ENCODE measurements around the gene NTN3.

DNA sequence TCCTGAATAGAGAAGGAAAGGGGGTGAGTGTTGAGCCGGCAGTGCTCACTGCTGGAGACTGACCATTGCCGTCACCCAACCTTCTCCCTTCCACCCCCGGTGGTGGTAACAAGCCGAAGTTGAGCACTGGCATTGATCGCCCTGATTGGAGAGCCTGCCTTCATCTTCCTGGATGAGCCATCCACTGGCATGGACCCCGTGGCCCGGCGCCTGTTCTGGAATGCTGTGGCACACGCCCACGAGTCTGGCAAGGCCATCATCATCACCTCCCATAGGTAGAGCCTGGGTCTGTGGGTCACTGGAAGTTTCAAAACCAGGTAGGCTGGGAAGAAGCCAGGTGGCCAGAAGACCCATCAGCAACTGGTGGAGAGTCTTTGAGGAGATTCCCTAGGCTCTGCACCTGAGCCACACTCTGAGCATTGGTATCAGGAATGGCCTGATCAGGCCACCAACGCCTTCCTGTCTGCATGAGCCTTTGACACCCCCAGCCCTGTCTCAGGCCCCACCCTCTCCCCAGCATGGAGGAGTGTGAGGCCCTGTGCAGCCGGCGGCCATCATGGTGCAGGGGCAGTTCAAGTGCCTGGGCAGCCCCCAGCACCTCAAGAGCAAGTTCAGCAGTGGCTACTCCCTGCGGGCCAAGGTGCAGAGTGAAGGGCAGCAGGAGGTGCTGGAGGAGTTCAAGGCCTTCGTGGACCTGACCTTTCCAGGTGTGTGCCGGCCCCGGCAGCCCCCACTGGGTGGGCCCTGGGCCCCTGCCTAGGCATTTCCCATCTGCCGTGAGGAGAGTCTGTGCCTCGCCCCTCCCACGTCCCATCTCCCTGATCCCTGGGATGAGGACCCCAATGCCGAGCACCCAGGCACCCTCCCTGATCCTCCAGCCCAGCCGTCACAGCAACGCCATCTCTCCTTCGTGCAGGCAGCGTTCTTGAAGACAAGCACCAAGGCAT lies 46.8 kb upstream of the NTN3 start:
- TF ChIP-seq, protein P1, sequence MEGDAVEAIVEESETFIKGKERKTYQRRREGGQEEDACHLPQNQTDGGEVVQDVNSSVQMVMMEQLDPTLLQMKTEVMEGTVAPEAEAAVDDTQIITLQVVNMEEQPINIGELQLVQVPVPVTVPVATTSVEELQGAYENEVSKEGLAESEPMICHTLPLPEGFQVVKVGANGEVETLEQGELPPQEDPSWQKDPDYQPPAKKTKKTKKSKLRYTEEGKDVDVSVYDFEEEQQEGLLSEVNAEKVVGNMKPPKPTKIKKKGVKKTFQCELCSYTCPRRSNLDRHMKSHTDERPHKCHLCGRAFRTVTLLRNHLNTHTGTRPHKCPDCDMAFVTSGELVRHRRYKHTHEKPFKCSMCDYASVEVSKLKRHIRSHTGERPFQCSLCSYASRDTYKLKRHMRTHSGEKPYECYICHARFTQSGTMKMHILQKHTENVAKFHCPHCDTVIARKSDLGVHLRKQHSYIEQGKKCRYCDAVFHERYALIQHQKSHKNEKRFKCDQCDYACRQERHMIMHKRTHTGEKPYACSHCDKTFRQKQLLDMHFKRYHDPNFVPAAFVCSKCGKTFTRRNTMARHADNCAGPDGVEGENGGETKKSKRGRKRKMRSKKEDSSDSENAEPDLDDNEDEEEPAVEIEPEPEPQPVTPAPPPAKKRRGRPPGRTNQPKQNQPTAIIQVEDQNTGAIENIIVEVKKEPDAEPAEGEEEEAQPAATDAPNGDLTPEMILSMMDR (IDR thresholded peaks at IDR 0.05 in 8 of 11, conservative IDR thresholded peaks at IDR 0.05 in 3 of 11): no peak
- no peak for TF ChIP-seq POLR2A (IDR thresholded peaks at IDR 0.05)
